ENCODE data around the gene KYNU. TPM values are rescaled to one million over a fixed set of nuclear protein-coding genes. Genes with fewer than 3 reads are reported as not detected.
A peak's percentile ranks its signal among the peaks of the same experiment; 100 is the strongest.

Gene KYNU
- total and polyA plus RNA-seq, 3 experiments from 2014 or later = 0.20 TPM; not detected in 2

DNA sequence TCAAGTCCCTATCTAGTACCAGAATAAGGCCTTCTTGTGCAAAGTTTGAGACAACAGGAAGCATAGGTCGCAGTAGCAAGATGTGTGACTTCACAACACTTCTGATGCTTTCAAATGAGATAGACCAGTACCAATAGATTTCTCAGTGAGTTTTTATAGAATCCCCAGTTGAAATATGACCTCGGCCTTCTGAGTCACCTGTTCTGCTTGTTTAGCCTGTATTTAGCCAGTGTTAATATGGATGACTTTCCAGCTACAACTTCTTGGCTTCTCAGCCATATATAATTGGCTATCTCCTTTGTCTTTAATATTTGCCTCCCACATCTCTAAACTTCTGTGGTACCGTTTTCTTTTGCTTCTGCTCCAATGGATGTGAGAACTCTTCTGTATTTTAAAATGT, 113.8 kb downstream of the KYNU start:
- POLR2A ChIA-PET = no interaction called here
- Histone ChIP-seq H3K27ac (ENCODE audit: low read depth, low read length) (no peak overlapping the region), H3K9me3 (ENCODE audit: low read length) (no peaks in the 10 kb centered on the region), H3K36me3 (ENCODE audit: insufficient read depth, low read length) (no peaks in the 10 kb centered on the region), H3K4me3 (ENCODE audit: low read length) (no peak overlapping the region), H3K4me1 (ENCODE audit: insufficient read depth, low read length) (no peaks in the 10 kb centered on the region), H3K27me3 (ENCODE audit: insufficient read depth, low read length, poor library complexity, severe bottlenecking) (no peaks in the 10 kb centered on the region)
- H3K4me1 Mint-ChIP-seq = peaks cover 2 to 6% (median 4%) of the 10 kb centered on the region in 3 donors
- no peak for DNase-seq
- H3K36me3 Mint-ChIP-seq = no peaks in the 10 kb centered on the region
- H3K4me3 Mint-ChIP-seq = no peak overlapping the region
- peaks cover 6 to 22% of the 10 kb centered on the region in 2 donors for H3K27me3 Mint-ChIP-seq
- H3K9me3 Mint-ChIP-seq = no peaks in the 10 kb centered on the region
- H3K27ac Mint-ChIP-seq = no peak overlapping the region
- CTCF ChIA-PET = no interaction called here

DNA sequence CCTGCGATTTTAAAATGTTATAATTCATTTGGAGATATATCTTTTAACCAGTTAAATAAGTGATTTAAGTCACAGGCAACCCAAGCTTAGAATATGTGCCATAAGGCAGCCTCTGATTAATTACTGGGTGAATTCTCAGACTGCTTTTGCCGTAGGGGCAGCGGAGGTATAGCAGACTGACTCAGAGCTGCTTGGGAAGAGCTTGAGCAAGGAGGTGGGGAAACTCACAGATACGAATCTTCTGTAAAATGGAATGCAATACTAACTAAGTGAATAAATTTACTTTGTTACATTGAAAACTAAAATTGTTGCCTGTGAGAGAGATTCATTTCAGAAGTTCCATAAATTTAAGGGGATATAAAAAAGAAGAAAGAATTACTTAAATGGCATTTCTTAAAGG, 115.4 kb downstream of the KYNU start:
- H3K4me1 ChIP-seq (ENCODE audit: insufficient read depth, low read length) = no peaks in the 10 kb centered on the region
- CTCF ChIA-PET = no interaction called here

DNA sequence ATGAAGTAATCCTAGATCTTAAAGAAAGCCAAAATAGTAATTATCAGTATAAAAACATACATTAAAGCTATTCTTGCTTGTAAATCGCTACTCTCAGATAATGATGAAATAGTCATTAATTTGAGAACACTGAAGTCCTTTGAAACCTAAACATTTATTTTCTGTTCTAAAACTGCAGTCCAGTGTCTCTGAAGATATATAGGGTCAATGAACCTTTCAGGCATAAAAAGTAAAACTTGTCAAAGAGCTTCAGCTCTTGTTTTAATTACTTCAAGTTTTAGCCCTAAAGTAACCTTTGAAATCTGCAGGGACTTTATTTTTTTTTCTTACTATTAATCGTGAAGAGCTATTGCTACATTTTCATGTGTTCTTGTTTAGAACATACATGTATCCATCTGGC, 116.3 kb downstream of the KYNU start:
- POLR2A ChIA-PET = no interaction called here
- CTCF ChIA-PET = no interaction called here
- no peaks in the 10 kb centered on the region for H3K27me3 ChIP-seq (ENCODE audit: insufficient read depth, low read length, poor library complexity, severe bottlenecking)
- H3K9me3 ChIP-seq (ENCODE audit: low read length) = no peaks in the 10 kb centered on the region
- H3K36me3 ChIP-seq (ENCODE audit: insufficient read depth, low read length) = no peaks in the 10 kb centered on the region
- H3K27ac ChIP-seq (ENCODE audit: low read depth, low read length) = no peak overlapping the region
- Mint-ChIP-seq H3K27me3 (peaks cover 8 to 33% of the 10 kb centered on the region in 2 donors), H3K9me3 (no peaks in the 10 kb centered on the region), H3K36me3 (no peaks in the 10 kb centered on the region), H3K27ac (no peak overlapping the region), H3K4me1 (peaks cover 2 to 6% (median 4%) of the 10 kb centered on the region in 3 donors), H3K4me3 (no peak overlapping the region)
- no peak for DNase-seq
- H3K4me1 ChIP-seq (ENCODE audit: insufficient read depth, low read length) = no peaks in the 10 kb centered on the region
- no peak overlapping the region for H3K4me3 ChIP-seq (ENCODE audit: low read length)

More for the DNA sequence above, 115.4 kb downstream of the KYNU start:
- H3K4me3 ChIP-seq (ENCODE audit: low read length) = no peak overlapping the region
- peaks cover 2 to 6% (median 4%) of the 10 kb centered on the region in 3 donors for H3K4me1 Mint-ChIP-seq
- DNase-seq = no peak
- no peaks in the 10 kb centered on the region for H3K9me3 Mint-ChIP-seq
- no peak overlapping the region for H3K4me3 Mint-ChIP-seq
- no peaks in the 10 kb centered on the region for H3K9me3 ChIP-seq (ENCODE audit: low read length)
- H3K27me3 ChIP-seq (ENCODE audit: insufficient read depth, low read length, poor library complexity, severe bottlenecking) = no peaks in the 10 kb centered on the region
- H3K36me3 Mint-ChIP-seq = no peaks in the 10 kb centered on the region
- no peak overlapping the region for H3K27ac Mint-ChIP-seq
- H3K27ac ChIP-seq (ENCODE audit: low read depth, low read length) = no peak overlapping the region
- peaks cover 4 to 25% of the 10 kb centered on the region in 2 donors for H3K27me3 Mint-ChIP-seq
- POLR2A ChIA-PET = no interaction called here
- H3K36me3 ChIP-seq (ENCODE audit: insufficient read depth, low read length) = no peaks in the 10 kb centered on the region

DNA sequence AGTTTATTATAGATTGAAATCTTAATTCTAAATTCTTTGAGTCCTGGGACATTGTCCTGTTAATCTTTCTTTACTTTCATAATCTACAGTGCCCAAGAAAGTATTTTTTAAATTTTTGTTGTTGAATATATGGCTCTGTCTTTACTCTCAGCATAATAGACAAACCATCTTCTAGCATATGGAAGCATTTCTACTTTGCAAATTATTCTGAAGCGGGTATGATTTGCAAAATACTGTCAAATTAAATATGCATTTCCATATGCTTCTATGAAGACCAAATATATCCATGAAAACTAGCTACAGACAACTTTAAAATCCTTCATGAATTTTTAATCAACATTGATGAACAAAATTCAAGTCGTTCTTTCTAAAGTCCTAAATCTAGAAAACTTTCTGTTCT, 117.2 kb downstream of the KYNU start:
- H3K27me3 Mint-ChIP-seq = peaks cover 8 to 39% of the 10 kb centered on the region in 2 donors
- no peak for DNase-seq
- H3K27ac Mint-ChIP-seq = no peak overlapping the region
- peaks cover 0 to under 1% (median under 1%) of the 10 kb centered on the region in 3 donors for H3K4me1 Mint-ChIP-seq
- Histone ChIP-seq H3K4me1 (ENCODE audit: insufficient read depth, low read length) (no peaks in the 10 kb centered on the region), H3K27me3 (ENCODE audit: insufficient read depth, low read length, poor library complexity, severe bottlenecking) (no peaks in the 10 kb centered on the region), H3K4me3 (ENCODE audit: low read length) (no peak overlapping the region), H3K36me3 (ENCODE audit: insufficient read depth, low read length) (no peaks in the 10 kb centered on the region), H3K9me3 (ENCODE audit: low read length) (no peaks in the 10 kb centered on the region), H3K27ac (ENCODE audit: low read depth, low read length) (no peak overlapping the region)
- no peaks in the 10 kb centered on the region for H3K9me3 Mint-ChIP-seq
- POLR2A ChIA-PET = no interaction called here
- H3K36me3 Mint-ChIP-seq = no peaks in the 10 kb centered on the region
- H3K4me3 Mint-ChIP-seq = no peak overlapping the region
- CTCF ChIA-PET = interaction anchor here (0.8 kb wide), 1 partner anchor 1707 kb away, joined by 3 read pairs; no protein-coding TSS in a partner anchor

DNA sequence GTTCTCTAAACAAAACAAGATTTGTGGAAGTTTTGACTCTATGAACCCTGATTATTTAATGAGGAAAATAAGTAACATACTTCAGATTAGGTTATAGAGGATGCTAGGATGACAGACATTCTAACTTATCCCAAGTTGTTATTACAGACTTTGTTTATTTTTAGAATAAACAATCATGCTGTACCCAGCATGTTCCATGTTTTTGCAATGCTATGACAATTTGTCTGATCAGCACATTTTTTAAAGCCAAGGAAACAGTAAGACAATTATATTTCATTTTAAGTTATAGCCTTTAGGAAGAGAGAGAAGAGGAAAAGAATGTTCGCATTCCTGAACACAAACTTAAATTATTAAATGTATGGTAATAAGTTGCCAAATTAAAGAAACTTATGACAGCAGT, 119.8 kb downstream of the KYNU start:
- CTCF ChIA-PET = no interaction called here
- Histone ChIP-seq H3K9me3 (ENCODE audit: low read length) (no peaks in the 10 kb centered on the region), H3K4me1 (ENCODE audit: insufficient read depth, low read length) (no peaks in the 10 kb centered on the region), H3K27ac (ENCODE audit: low read depth, low read length) (no peak overlapping the region), H3K27me3 (ENCODE audit: insufficient read depth, low read length, poor library complexity, severe bottlenecking) (no peaks in the 10 kb centered on the region), H3K4me3 (ENCODE audit: low read length) (no peak overlapping the region), H3K36me3 (ENCODE audit: insufficient read depth, low read length) (no peaks in the 10 kb centered on the region)
- no peak overlapping the region for H3K27ac Mint-ChIP-seq
- H3K4me1 Mint-ChIP-seq = no peaks in the 10 kb centered on the region
- H3K27me3 Mint-ChIP-seq = peaks cover 15 to 58% of the 10 kb centered on the region in 2 donors
- H3K9me3 Mint-ChIP-seq = peaks cover 0 to 3% (median 0%) of the 10 kb centered on the region in 5 donors
- H3K4me3 Mint-ChIP-seq = no peak overlapping the region
- DNase-seq = no peak
- no peaks in the 10 kb centered on the region for H3K36me3 Mint-ChIP-seq
- POLR2A ChIA-PET = no interaction called here

DNA sequence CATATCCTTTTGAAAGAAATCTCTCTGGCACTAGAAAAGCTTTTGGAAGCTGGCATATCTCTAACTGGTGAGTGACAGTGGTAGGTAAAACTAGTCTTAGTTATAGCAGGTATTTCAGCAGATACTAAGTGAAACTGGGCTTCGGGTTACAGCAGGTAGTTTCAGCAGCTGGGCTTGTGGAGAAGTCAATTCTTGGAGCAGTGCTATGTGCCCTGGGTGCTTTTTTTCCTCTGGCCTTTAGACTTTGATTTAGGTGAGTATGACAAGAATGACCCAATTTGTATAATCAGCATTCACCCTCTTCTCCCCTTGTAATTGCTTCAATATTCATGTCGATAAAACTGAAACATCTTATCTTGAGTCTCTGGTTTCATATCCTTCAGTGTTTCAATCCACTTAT, 123.1 kb downstream of the KYNU start:
- H3K27ac ChIP-seq (ENCODE audit: low read depth, low read length) = no peak overlapping the region
- H3K36me3 ChIP-seq (ENCODE audit: insufficient read depth, low read length) = no peaks in the 10 kb centered on the region
- Mint-ChIP-seq H3K9me3 (peaks cover 0 to 4% (median under 1%) of the 10 kb centered on the region in 5 donors), H3K27me3 (peaks cover 13 to 75% of the 10 kb centered on the region in 2 donors), H3K4me1 (no peaks in the 10 kb centered on the region), H3K4me3 (no peak overlapping the region), H3K36me3 (no peaks in the 10 kb centered on the region), H3K27ac (no peak overlapping the region)
- DNase-seq = no peak
- H3K4me3 ChIP-seq (ENCODE audit: low read length) = no peak overlapping the region
- CTCF ChIA-PET = interaction anchor here (1.0 kb wide), 1 partner anchor 11 kb away, joined by 6 read pairs; no protein-coding TSS in a partner anchor
- no peaks in the 10 kb centered on the region for H3K4me1 ChIP-seq (ENCODE audit: insufficient read depth, low read length)
- H3K9me3 ChIP-seq (ENCODE audit: low read length) = no peaks in the 10 kb centered on the region
- peaks cover 4% of the 10 kb centered on the region for H3K27me3 ChIP-seq (ENCODE audit: insufficient read depth, low read length, poor library complexity, severe bottlenecking)
- POLR2A ChIA-PET = no interaction called here

DNA sequence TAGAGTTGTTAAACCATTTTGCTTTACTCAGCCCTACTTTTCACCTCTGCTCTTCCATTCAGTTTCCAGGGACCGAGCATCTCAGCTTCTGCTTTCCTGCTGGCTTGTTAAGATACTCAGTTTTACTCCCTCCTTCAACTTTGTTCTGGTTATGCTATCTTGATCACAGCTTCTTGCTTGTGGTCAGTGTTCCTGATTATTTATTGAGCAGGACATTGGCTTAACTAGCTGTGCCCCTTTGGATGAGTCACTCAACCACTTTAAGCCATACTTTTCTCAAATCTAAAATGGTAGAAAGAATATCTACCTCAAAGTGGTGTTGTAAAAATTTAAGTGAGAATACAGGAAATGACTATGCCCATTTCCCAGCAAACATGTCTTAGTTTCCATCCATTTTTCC, 124.0 kb downstream of the KYNU start:
- H3K4me1 Mint-ChIP-seq = no peaks in the 10 kb centered on the region
- ChIA-PET POLR2A (no interaction called here), CTCF (interaction anchor here (1.0 kb wide), 1 partner anchor 12 kb away, joined by 6 read pairs; no protein-coding TSS in a partner anchor)
- Histone ChIP-seq H3K9me3 (ENCODE audit: low read length) (no peaks in the 10 kb centered on the region), H3K36me3 (ENCODE audit: insufficient read depth, low read length) (no peaks in the 10 kb centered on the region), H3K4me3 (ENCODE audit: low read length) (no peak overlapping the region), H3K27me3 (ENCODE audit: insufficient read depth, low read length, poor library complexity, severe bottlenecking) (peaks cover 4% of the 10 kb centered on the region), H3K27ac (ENCODE audit: low read depth, low read length) (no peak overlapping the region), H3K4me1 (ENCODE audit: insufficient read depth, low read length) (no peaks in the 10 kb centered on the region)
- no peak overlapping the region for H3K27ac Mint-ChIP-seq
- H3K4me3 Mint-ChIP-seq = no peak overlapping the region
- no peaks in the 10 kb centered on the region for H3K36me3 Mint-ChIP-seq
- no peak for DNase-seq
- peaks cover 0 to 7% (median 4%) of the 10 kb centered on the region in 5 donors for H3K9me3 Mint-ChIP-seq
- H3K27me3 Mint-ChIP-seq = peaks cover 17 to 71% of the 10 kb centered on the region in 2 donors

DNA sequence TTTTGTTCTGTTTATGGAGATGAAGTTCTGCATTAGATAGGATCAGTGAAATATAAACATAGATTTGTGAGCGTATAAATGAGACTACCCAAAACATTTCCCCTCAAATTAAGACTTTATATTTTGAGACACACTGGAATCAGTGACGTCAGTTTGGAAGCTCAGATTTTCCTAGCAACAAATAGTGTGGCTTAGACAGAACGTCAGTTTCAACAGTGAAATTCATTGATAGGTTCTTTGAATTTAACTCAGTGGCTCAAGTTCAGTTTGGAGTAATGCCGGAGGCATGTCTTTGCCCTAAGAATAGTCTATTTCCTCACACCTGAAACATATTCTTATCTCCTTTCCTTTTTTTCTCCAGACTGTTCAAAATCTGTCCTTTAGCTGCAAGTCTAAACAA, 138.2 kb downstream of the KYNU start:
- peaks cover 0 to 2% (median 0%) of the 10 kb centered on the region in 5 donors for H3K9me3 Mint-ChIP-seq
- Histone ChIP-seq H3K36me3 (ENCODE audit: insufficient read depth, low read length) (no peaks in the 10 kb centered on the region), H3K27me3 (ENCODE audit: insufficient read depth, low read length, poor library complexity, severe bottlenecking) (no peaks in the 10 kb centered on the region), H3K27ac (ENCODE audit: low read depth, low read length) (no peak overlapping the region), H3K9me3 (ENCODE audit: low read length) (no peaks in the 10 kb centered on the region), H3K4me3 (ENCODE audit: low read length) (no peak overlapping the region), H3K4me1 (ENCODE audit: insufficient read depth, low read length) (no peaks in the 10 kb centered on the region)
- peaks cover 0 to 9% (median 7%) of the 10 kb centered on the region in 3 donors for H3K4me1 Mint-ChIP-seq
- H3K27me3 Mint-ChIP-seq = peaks cover 2 to 3% of the 10 kb centered on the region in 2 donors
- ChIA-PET CTCF (no interaction called here), POLR2A (no interaction called here)
- no peaks in the 10 kb centered on the region for H3K36me3 Mint-ChIP-seq
- peak overlapping the region in 1 of 7 donors; percentile 12 for H3K4me3 Mint-ChIP-seq
- DNase-seq = no peak
- no peak overlapping the region for H3K27ac Mint-ChIP-seq
